ENCODE measurements around the gene FKBP2.

DNA sequence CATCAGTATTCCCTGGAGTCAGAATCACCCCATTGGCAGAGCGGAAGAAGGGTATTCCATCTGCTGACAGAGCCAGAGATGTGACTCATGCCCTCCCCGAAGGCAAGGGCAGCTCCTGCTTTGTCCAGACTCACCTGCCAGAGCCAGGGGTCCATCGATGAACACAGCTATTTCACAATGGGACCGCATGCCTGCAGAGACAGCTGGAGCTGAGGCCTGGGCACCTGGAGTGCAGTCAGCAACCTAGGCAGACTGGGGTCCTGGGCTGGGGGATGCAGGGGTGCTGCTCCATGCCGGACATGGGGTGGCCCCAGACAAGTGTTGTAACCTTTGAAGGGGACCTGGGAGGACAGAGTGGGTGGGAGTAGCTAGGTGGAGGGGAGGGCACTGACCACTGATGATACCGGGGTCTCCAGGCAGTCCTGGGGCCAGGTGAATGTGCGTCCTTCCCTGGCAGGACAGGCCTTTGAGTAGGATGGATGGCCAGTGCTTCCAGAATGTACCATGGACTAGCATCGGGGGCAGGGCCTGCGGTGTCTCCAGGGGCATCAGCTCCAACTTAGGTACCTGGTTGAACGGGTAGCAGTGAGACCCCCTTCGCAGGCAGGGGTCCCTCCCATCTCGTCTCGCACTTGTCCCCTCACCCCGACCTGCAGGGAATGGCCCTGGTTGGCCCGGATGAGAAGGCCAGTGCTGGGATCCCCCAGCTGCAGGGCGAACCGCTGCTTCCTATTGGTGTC, 16.6 kb upstream of the FKBP2 start:
- TF ChIP-seq, protein P1, sequence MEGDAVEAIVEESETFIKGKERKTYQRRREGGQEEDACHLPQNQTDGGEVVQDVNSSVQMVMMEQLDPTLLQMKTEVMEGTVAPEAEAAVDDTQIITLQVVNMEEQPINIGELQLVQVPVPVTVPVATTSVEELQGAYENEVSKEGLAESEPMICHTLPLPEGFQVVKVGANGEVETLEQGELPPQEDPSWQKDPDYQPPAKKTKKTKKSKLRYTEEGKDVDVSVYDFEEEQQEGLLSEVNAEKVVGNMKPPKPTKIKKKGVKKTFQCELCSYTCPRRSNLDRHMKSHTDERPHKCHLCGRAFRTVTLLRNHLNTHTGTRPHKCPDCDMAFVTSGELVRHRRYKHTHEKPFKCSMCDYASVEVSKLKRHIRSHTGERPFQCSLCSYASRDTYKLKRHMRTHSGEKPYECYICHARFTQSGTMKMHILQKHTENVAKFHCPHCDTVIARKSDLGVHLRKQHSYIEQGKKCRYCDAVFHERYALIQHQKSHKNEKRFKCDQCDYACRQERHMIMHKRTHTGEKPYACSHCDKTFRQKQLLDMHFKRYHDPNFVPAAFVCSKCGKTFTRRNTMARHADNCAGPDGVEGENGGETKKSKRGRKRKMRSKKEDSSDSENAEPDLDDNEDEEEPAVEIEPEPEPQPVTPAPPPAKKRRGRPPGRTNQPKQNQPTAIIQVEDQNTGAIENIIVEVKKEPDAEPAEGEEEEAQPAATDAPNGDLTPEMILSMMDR (conservative IDR thresholded peaks at IDR 0.05; ENCODE audit: low read depth, low read length), result no peak
- TF ChIP-seq FOS (IDR thresholded peaks at IDR 0.05; ENCODE audit: low read depth, low read length) (no peak), POLR2A (IDR thresholded peaks at IDR 0.05; ENCODE audit: low read depth, low read length) (no peak), MAFK (IDR thresholded peaks at IDR 0.05; ENCODE audit: low read depth, low read length) (no peak), CEBPB (IDR thresholded peaks at IDR 0.05; ENCODE audit: low read depth, low read length) (no peak), RFX5 (IDR thresholded peaks at IDR 0.05; ENCODE audit: low read depth, low read length) (no peak), SMC3 (IDR thresholded peaks at IDR 0.05; ENCODE audit: low read depth, low read length) (no peak), MAZ (IDR thresholded peaks at IDR 0.05; ENCODE audit: borderline replicate concordance, low read depth, low read length) (no peak), RAD21 (IDR thresholded peaks at IDR 0.05; ENCODE audit: low read length) (no peak)
- TF ChIP-seq, protein P2, sequence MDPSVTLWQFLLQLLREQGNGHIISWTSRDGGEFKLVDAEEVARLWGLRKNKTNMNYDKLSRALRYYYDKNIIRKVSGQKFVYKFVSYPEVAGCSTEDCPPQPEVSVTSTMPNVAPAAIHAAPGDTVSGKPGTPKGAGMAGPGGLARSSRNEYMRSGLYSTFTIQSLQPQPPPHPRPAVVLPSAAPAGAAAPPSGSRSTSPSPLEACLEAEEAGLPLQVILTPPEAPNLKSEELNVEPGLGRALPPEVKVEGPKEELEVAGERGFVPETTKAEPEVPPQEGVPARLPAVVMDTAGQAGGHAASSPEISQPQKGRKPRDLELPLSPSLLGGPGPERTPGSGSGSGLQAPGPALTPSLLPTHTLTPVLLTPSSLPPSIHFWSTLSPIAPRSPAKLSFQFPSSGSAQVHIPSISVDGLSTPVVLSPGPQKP (IDR thresholded peaks at IDR 0.05; ENCODE audit: borderline replicate concordance, low read depth, low read length), result no peak
- TF ChIP-seq, protein P3, sequence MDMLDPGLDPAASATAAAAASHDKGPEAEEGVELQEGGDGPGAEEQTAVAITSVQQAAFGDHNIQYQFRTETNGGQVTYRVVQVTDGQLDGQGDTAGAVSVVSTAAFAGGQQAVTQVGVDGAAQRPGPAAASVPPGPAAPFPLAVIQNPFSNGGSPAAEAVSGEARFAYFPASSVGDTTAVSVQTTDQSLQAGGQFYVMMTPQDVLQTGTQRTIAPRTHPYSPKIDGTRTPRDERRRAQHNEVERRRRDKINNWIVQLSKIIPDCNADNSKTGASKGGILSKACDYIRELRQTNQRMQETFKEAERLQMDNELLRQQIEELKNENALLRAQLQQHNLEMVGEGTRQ (IDR thresholded peaks at IDR 0.05; ENCODE audit: low read depth, low read length), result no peak
